PC-3 (cell line): Measurements from ENCODE around the gene CFAP65. TPM values are rescaled to one million over a fixed set of nuclear protein-coding genes. Genes with fewer than 3 reads are reported as not detected.

Source experiments
- ATAC-seq: fragments of 200-7000 bp; cut with Tn5 transposase; 2 replicates; pipeline ENCODE4 v1.9.1; 2020; ENCODE audit warnings: mild to moderate bottlenecking, moderate library complexity
- BruUV-seq: library from RNA; stranded (reverse); fragments of 400-500 nt; replicated peaks from 2 replicates; lab custom pipeline; 2021; lab: Mats Ljungman, UMichigan
- CTCF ChIA-PET: fragments of 300-600 bp; sonication (Branson Sonifier 250); formaldehyde crosslinking; loops from one replicate; lab custom pipeline; 2022; ENCODE audit warnings: antibody characterized with exemption; lab: Charles Lee
- POLR2A ChIA-PET: fragments of 300-600 bp; sonication (Branson Sonifier 250); formaldehyde crosslinking; loops from one replicate; lab custom pipeline; 2022; ENCODE audit warnings: antibody characterized with exemption; ENCODE audit not compliant: unreplicated experiment; lab: Charles Lee
- DNase-seq: peaks from one replicate; pipeline ENCODE4 v3.0.0-alpha.2; 2015
- H2AFZ ChIP-seq: fragments of 300-600 bp; sonication (generic); 2 replicates; pipeline ENCODE4 v1.6.0; 2016; ENCODE audit warnings: antibody characterized with exemption, low read length
- H3F3A ChIP-seq: fragments of 300-600 bp; sonication (generic); one replicate; pipeline ENCODE4 v1.6.0; 2017; ENCODE audit warnings: antibody characterized with exemption, low read length, control low read depth, mild to moderate bottlenecking; ENCODE audit not compliant: unreplicated experiment
- H3K27ac ChIP-seq: fragments of 300-600 bp; sonication (generic); 2 replicates; pipeline ENCODE4 v1.5.1; 2016; ENCODE audit warnings: mild to moderate bottlenecking, low read length
- H3K27me3 ChIP-seq: fragments of 300-600 bp; sonication (generic); 2 replicates; pipeline ENCODE4 v1.6.1; 2016; ENCODE audit warnings: low read length, mixed read lengths
- H3K36me3 ChIP-seq: fragments of 300-600 bp; sonication (generic); 2 replicates; pipeline ENCODE4 v1.6.1; 2016; ENCODE audit warnings: low read depth, mixed run types, low read length, mixed read lengths
- H3K4me1 ChIP-seq: fragments of 300-600 bp; sonication (generic); 2 replicates; pipeline ENCODE4 v1.5.1; 2016; ENCODE audit warnings: low read length; ENCODE audit not compliant: insufficient read depth
- H3K4me2 ChIP-seq: fragments of 300-600 bp; sonication (generic); 2 replicates; pipeline ENCODE4 v1.6.0; 2016; ENCODE audit warnings: low read length
- H3K4me3 ChIP-seq: fragments of 300-600 bp; sonication (generic); 2 replicates; pipeline ENCODE4 v1.5.1; 2016; ENCODE audit warnings: mild to moderate bottlenecking, low read length, mixed read lengths
- H3K79me2 ChIP-seq: fragments of 300-600 bp; sonication (generic); 2 replicates; pipeline ENCODE4 v1.6.1; 2017; ENCODE audit warnings: low read length, mixed read lengths
- H3K9ac ChIP-seq: fragments of 300-600 bp; sonication (generic); 2 replicates; pipeline ENCODE4 v1.6.0; 2016; ENCODE audit warnings: mild to moderate bottlenecking, low read length
- H3K9me2 ChIP-seq: fragments of 300-600 bp; sonication (generic); replicated peaks from 2 replicates; pipeline ENCODE4 v1.6.1; 2016; ENCODE audit warnings: mixed run types, low read length, mixed read lengths
- H3K9me3 ChIP-seq: fragments of 300-600 bp; sonication (generic); 2 replicates; pipeline ENCODE4 v1.6.1; 2016; ENCODE audit warnings: low read length, mixed read lengths
- H4K20me1 ChIP-seq: fragments of 300-600 bp; sonication (generic); 2 replicates; pipeline ENCODE4 v1.6.1; 2016; ENCODE audit warnings: low read length, mixed read lengths
- CTCF ChIP-seq: fragments of 300-600 bp; sonication (generic); conservative IDR thresholded peaks from 2 replicates; pipeline ENCODE4 v1.5.1; 2017; ENCODE audit warnings: antibody characterized with exemption, low read depth, mild to moderate bottlenecking, low read length
- EZH2 ChIP-seq: fragments of 300-600 bp; sonication (generic); IDR thresholded peaks from one replicate; pipeline ENCODE4 v1.6.1; 2017; ENCODE audit warnings: antibody characterized with exemption, mild to moderate bottlenecking, low read length; ENCODE audit not compliant: unreplicated experiment
- EZH2phosphoT487 ChIP-seq: fragments of 300-600 bp; sonication (generic); IDR thresholded peaks from 2 replicates; pipeline ENCODE4 v1.6.1; 2018; ENCODE audit warnings: mild to moderate bottlenecking, antibody characterized with exemption, low read length, borderline replicate concordance
- intact Hi-C: fragments of 100-400 bp; cut with micrococcal nuclease; formaldehyde crosslinking; loops from 2 replicates; pipeline ENCODE4 v1.9.0; 2023
- total RNA-seq: library from RNA; depleted of rRNA; stranded (reverse); fragments of >200 nt; gene quantifications from 2 replicates; pipeline ENCODE4 v1.2.3, GENCODE V29; 2014

CFAP65 gene
- total RNA-seq, 1 experiment from 2014 or later: 0.18 TPM

GRCh38 chr2:219059375-219059724 is 18.0 kb upstream of the CFAP65 start:
- Histone ChIP-seq H3K9ac (no peak overlapping the region), H3K9me3 (no peaks in the 10 kb centered on the region), H3K4me2 (peak overlapping the region; percentile 75), H3K79me2 (no peaks in the 10 kb centered on the region), H4K20me1 (no peaks in the 10 kb centered on the region), H3K4me3 (peak overlapping the region; percentile 58), H2AFZ (peak overlapping the region; percentile 46; the same call in 1 of the 2 replicates), H3K9me2 (no peaks in the 10 kb centered on the region), H3K27me3 (peaks cover 46% of the 10 kb centered on the region), H3K36me3 (no peaks in the 10 kb centered on the region), H3K4me1 (peaks cover 22% of the 10 kb centered on the region), H3F3A (no peaks in the 10 kb centered on the region), H3K27ac (no peak overlapping the region)
- intact Hi-C loops: loop anchor here (1.0 kb wide), 1 partner anchor 96 kb away; no protein-coding TSS in a partner anchor
- ATAC-seq (peak; percentile 11; the same call in 1 of the 2 replicates), DNase-seq (no peak)
- TF ChIP-seq EZH2phosphoT487 (no peak), EZH2 (no peak), CTCF (no peak)
- CTCF ChIA-PET: interaction anchor here (0.7 to 1.7 kb wide), 5 partner anchors 40 to 96 kb away, joined by 4 to 12 read pairs (median 4); no protein-coding TSS in a partner anchor
- POLR2A ChIA-PET: no interaction called here
- BruUV-seq: no TSS peak

- no peaks in the 10 kb centered on the region for H3F3A ChIP-seq
- peak; percentile 22 for DNase-seq
- H3K27me3 ChIP-seq: peaks cover 46% of the 10 kb centered on the region
- peak overlapping the region; percentile 58 for H3K4me3 ChIP-seq
- no peak overlapping the region for H3K27ac ChIP-seq
- peak overlapping the region; percentile 75 for H3K4me2 ChIP-seq
- intact Hi-C loops: loop anchor here (1.0 kb wide), 2 partner anchors 61 to 97 kb away; no protein-coding TSS in a partner anchor
- H2AFZ ChIP-seq: 0 out of 2 replicates have a peak overlapping the region, but pooled peaks have one; percentile 11
- ATAC-seq: peak; percentile 35
- ChIA-PET CTCF (interaction anchor here (0.7 to 1.7 kb wide), 9 partner anchors 13 to 96 kb away, joined by 3 to 12 read pairs (median 4); no protein-coding TSS in a partner anchor), POLR2A (no interaction called here)
- no peaks in the 10 kb centered on the region for H3K79me2 ChIP-seq
- no peak for TF ChIP-seq EZH2
- TF ChIP-seq CTCF: no peak
- peak; percentile 19; the same call in 1 of the 2 replicates for TF ChIP-seq EZH2phosphoT487
- H4K20me1 ChIP-seq: no peaks in the 10 kb centered on the region
- H3K36me3 ChIP-seq: no peaks in the 10 kb centered on the region
- no peak overlapping the region for H3K9ac ChIP-seq
- no TSS peak for BruUV-seq
- no peaks in the 10 kb centered on the region for H3K9me2 ChIP-seq
- no peaks in the 10 kb centered on the region for H3K9me3 ChIP-seq
- peaks cover 22% of the 10 kb centered on the region for H3K4me1 ChIP-seq
Observed at GRCh38 chr2:219058541-219059374, 17.4 kb upstream of the CFAP65 start.
